Astrocyte (in vitro differentiated cells and primary cell): ENCODE results near the gene FZR1.

Experiments
- CTCF ChIP-seq: IDR thresholded peaks from 2 replicates; pipeline ENCODE4 v1.5.1; 2011; ENCODE audit warnings: low read depth, mild to moderate bottlenecking, inconsistent platforms, low read length, moderate library complexity; ENCODE audit not compliant: insufficient read depth
- EZH2 ChIP-seq: IDR thresholded peaks from 2 replicates; pipeline ENCODE4 v1.6.1; 2012; ENCODE audit warnings: mild to moderate bottlenecking, low read length, inconsistent platforms; ENCODE audit not compliant: insufficient read depth

GRCh38 chr19:3528080-3528479, 22.0 kb downstream of the FZR1 start:
- TF ChIP-seq EZH2 (no peak), CTCF (no peak)
